HCT116 (cell line): ENCODE data around the gene RGS4. TPM values are rescaled to one million over a fixed set of nuclear protein-coding genes. Genes with fewer than 3 reads are reported as not detected.

Experiments
- ATAC-seq: fragments of 200-7000 bp; cut with Tn5 transposase; 2 replicates; pipeline ENCODE4 v1.9.1; 2020; ENCODE audit warnings: mild to moderate bottlenecking, moderate library complexity
- BruUV-seq: library from RNA; stranded (reverse); fragments of 400-500 nt; replicated peaks from 2 replicates; lab custom pipeline; 2021; lab: Mats Ljungman, UMichigan
- CTCF ChIA-PET: fragments of 300-600 bp; sonication (Branson Sonifier 250); formaldehyde crosslinking; loops from one replicate; lab custom pipeline; 2021; ENCODE audit warnings: antibody characterized with exemption; lab: Charles Lee
- POLR2A ChIA-PET: fragments of 300-600, 350-600 bp; sonication (Branson Sonifier 250); formaldehyde crosslinking; loops from one replicate; lab custom pipeline; 2021; ENCODE audit warnings: antibody characterized with exemption; lab: Charles Lee
- RAD21 ChIA-PET, 2 experiments: fragments of 300-600 bp; sonication (Branson Sonifier 250); formaldehyde crosslinking; loops; one replicate each; lab custom pipeline; 2023; ENCODE audit warnings: low total read pairs in 2 of 2; ENCODE audit not compliant: uncharacterized antibody in 2 of 2, unreplicated experiment in 2 of 2, low non-redundant PET in 1 of 2; lab: Charles Lee
- DNase-seq: peaks from one replicate; pipeline ENCODE4 v3.0.0-alpha.2; 2010; ENCODE audit warnings: low read depth, low spot score
- H2AFZ ChIP-seq: fragments of 200-600 bp; shearing (Covaris generic), sonication (generic); 2 replicates; pipeline ENCODE4 v1.6.1; 2017; ENCODE audit warnings: low read depth, mixed run types, mixed read lengths, antibody characterized with exemption, low read length; ENCODE audit not compliant: poor library complexity, severe bottlenecking
- H3K27ac ChIP-seq: 2 replicates; pipeline ENCODE4 v1.5.1; 2012; ENCODE audit warnings: low read depth, low read length
- H3K27me3 ChIP-seq: fragments of 200-600 bp; sonication (generic); 2 replicates; pipeline ENCODE4 v1.6.1; 2016; ENCODE audit warnings: mixed run types, low read length, mixed read lengths; ENCODE audit not compliant: insufficient read depth
- H3K36me3 ChIP-seq, 2 experiments: fragments of 200-500 bp in 1 of 2; fragments of 200-600 bp in 1 of 2; sonication (Bioruptor generic) in 1 of 2; sonication (generic) in 1 of 2; 2 replicates each; pipeline versions ENCODE4 v1.5.1 to v1.6.1; 2014 to 2016; ENCODE audit warnings: low read length in 2 of 2, inconsistent platforms in 1 of 2, mixed read lengths in 1 of 2, mixed run types in 1 of 2; ENCODE audit not compliant: insufficient read depth in 2 of 2, control insufficient read depth in 1 of 2
- H3K4me1 ChIP-seq, 2 experiments: fragments of 200-600 bp in 1 of 2; sonication (generic) in 1 of 2; 2 replicates each; pipeline versions ENCODE4 v1.5.1 to v1.6.1; 2012 to 2017; ENCODE audit warnings: low read length in 2 of 2, inconsistent platforms in 1 of 2, mild to moderate bottlenecking in 1 of 2, mixed read lengths in 1 of 2, mixed run types in 1 of 2, moderate library complexity in 1 of 2; ENCODE audit not compliant: insufficient read depth in 2 of 2, control insufficient read depth in 1 of 2
- H3K4me2 ChIP-seq: fragments of 200-600 bp; sonication (generic); 2 replicates; pipeline ENCODE4 v1.6.1; 2017; ENCODE audit warnings: mixed run types, low read length, mixed read lengths
- H3K4me3 ChIP-seq, 2 experiments: fragments of 200-600 bp in 1 of 2; sonication (generic) in 1 of 2; replicated peaks in 1 of 2; 2 replicates each; pipeline ENCODE4 v1.5.1; 2011 to 2016; ENCODE audit warnings: low read length in 2 of 2, control low read depth in 1 of 2, low read depth in 1 of 2, mild to moderate bottlenecking in 1 of 2, mixed read lengths in 1 of 2, mixed run types in 1 of 2
- H3K79me2 ChIP-seq: fragments of 200-600 bp; sonication (generic); 2 replicates; pipeline ENCODE4 v1.6.1; 2017; ENCODE audit warnings: mild to moderate bottlenecking, mixed run types, low read length, moderate library complexity, mixed read lengths; ENCODE audit not compliant: insufficient read depth
- H3K9ac ChIP-seq: fragments of 200-600 bp; sonication (generic); 2 replicates; pipeline ENCODE4 v1.6.1; 2016; ENCODE audit warnings: low read length, mixed read lengths
- H3K9me2 ChIP-seq: fragments of 200-600 bp; sonication (generic), shearing (Covaris generic); 2 replicates; pipeline ENCODE4 v1.6.1; 2017; ENCODE audit warnings: mixed run types, mild to moderate bottlenecking, moderate library complexity; ENCODE audit not compliant: insufficient read depth
- H3K9me3 ChIP-seq, 2 experiments: fragments of 200-500 bp in 1 of 2; fragments of 200-600 bp in 1 of 2; sonication (Bioruptor generic) in 1 of 2; sonication (generic) in 1 of 2; 2 replicates each; pipeline ENCODE4 v1.6.1; 2014 to 2017; ENCODE audit warnings: low read length in 2 of 2, mixed read lengths in 2 of 2, inconsistent platforms in 1 of 2, low read depth in 1 of 2, mild to moderate bottlenecking in 1 of 2, mixed run types in 1 of 2, moderate library complexity in 1 of 2; ENCODE audit not compliant: control insufficient read depth in 1 of 2, insufficient read depth in 1 of 2
- H4K20me1 ChIP-seq: fragments of 200-600 bp; sonication (generic), shearing (Covaris generic); 2 replicates; pipeline ENCODE4 v1.6.1; 2017; ENCODE audit warnings: mixed run types, mild to moderate bottlenecking, moderate library complexity; ENCODE audit not compliant: insufficient read depth
- EGR1 ChIP-seq: IDR thresholded peaks from 2 replicates; pipeline ENCODE4 v1.6.1; 2012; ENCODE audit warnings: low read depth
- ELF1 ChIP-seq: IDR thresholded peaks from 2 replicates; pipeline ENCODE4 v1.6.1; 2012; ENCODE audit warnings: low read depth, borderline replicate concordance
- FOSL1 ChIP-seq: IDR thresholded peaks from 2 replicates; pipeline ENCODE4 v1.6.1; 2012; ENCODE audit warnings: low read depth
- JUND ChIP-seq: IDR thresholded peaks from 2 replicates; pipeline ENCODE4 v1.6.1; 2012
- POLR2AphosphoS5 ChIP-seq: IDR thresholded peaks from 2 replicates; pipeline ENCODE4 v1.6.1; 2011; ENCODE audit warnings: mild to moderate bottlenecking, low read depth, low read length, moderate library complexity
- SP1 ChIP-seq: IDR thresholded peaks from 2 replicates; pipeline ENCODE4 v1.6.1; 2012; ENCODE audit warnings: low read depth
- SRF ChIP-seq: IDR thresholded peaks from 2 replicates; pipeline ENCODE4 v1.6.1; 2012; ENCODE audit warnings: low read depth
- TCF7L2 ChIP-seq: IDR thresholded peaks from 2 replicates; pipeline ENCODE4 v1.7.0; 2011; ENCODE audit warnings: borderline replicate concordance, inconsistent platforms; ENCODE audit not compliant: insufficient read depth, insufficient read length; ENCODE audit errors: extremely low read depth
- YY1 ChIP-seq: IDR thresholded peaks from 2 replicates; pipeline ENCODE4 v1.6.1; 2011; ENCODE audit warnings: low read length, low read depth, moderate library complexity, mild to moderate bottlenecking; ENCODE audit not compliant: insufficient replicate concordance; ENCODE audit errors: extremely low read depth
- ZFX ChIP-seq: fragments of 450-650 bp; IDR thresholded peaks from 2 replicates; pipeline ENCODE4 v1.6.1; 2017
- intact Hi-C: fragments of 100-400 bp; cut with micrococcal nuclease; formaldehyde crosslinking; loops from 2 replicates; pipeline ENCODE4 v1.10.0; 2022
- total RNA-seq: library from RNA; stranded (reverse); gene quantifications from one replicate; pipeline ENCODE4 v1.2.1, GENCODE V29; 2021; ENCODE audit not compliant: unreplicated experiment
- TF ChIP-seq, protein P1 (sequence below): IDR thresholded peaks from 2 replicates; pipeline ENCODE4 v1.6.1; 2011; ENCODE audit warnings: mild to moderate bottlenecking, low read length, moderate library complexity; ENCODE audit not compliant: insufficient replicate concordance; ENCODE audit errors: extremely low read depth
- TF ChIP-seq, protein P2 (sequence below): IDR thresholded peaks from 2 replicates; pipeline ENCODE4 v1.6.1; 2012
- TF ChIP-seq, protein P3 (sequence below), 3 experiments: fragments of 200-600 bp in 1 of 3; sonication (generic) in 1 of 3; IDR thresholded peaks in 2 of 3; conservative IDR thresholded peaks in 1 of 3; 2 replicates each; pipeline ENCODE4 v1.5.1; 2012 to 2017; ENCODE audit warnings: low read depth in 2 of 3, low read length in 2 of 3, antibody characterized with exemption in 1 of 3, borderline replicate concordance in 1 of 3, control low read depth in 1 of 3, mild to moderate bottlenecking in 1 of 3, mixed read lengths in 1 of 3, mixed run types in 1 of 3, moderate library complexity in 1 of 3; ENCODE audit not compliant: insufficient read depth in 1 of 3
- TF ChIP-seq, protein P4 (sequence below): IDR thresholded peaks from 2 replicates; pipeline ENCODE4 v1.6.1; 2012

The RGS4 gene
- total RNA-seq, 1 experiment from 2014 or later, result not detected

DNA sequence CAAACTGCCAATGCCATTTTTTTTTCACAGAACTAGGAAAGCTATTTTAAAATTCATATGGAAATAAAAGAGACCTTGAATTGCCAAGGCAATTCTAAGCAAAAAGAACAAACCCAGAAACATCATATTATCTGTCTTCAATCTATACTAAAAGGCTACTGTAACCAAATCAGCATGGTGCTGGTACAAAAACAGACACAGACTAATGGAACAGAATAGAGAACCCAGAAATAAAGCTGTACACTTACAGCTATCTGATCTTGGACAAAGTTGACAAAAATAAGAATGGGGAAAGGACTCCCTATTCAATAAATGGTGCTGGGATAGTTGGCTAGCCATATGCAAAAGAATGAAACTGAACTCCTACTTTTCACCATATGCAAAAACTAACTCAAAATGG is 50.5 kb downstream of the RGS4 start (continued):
- TF ChIP-seq, protein P1, sequence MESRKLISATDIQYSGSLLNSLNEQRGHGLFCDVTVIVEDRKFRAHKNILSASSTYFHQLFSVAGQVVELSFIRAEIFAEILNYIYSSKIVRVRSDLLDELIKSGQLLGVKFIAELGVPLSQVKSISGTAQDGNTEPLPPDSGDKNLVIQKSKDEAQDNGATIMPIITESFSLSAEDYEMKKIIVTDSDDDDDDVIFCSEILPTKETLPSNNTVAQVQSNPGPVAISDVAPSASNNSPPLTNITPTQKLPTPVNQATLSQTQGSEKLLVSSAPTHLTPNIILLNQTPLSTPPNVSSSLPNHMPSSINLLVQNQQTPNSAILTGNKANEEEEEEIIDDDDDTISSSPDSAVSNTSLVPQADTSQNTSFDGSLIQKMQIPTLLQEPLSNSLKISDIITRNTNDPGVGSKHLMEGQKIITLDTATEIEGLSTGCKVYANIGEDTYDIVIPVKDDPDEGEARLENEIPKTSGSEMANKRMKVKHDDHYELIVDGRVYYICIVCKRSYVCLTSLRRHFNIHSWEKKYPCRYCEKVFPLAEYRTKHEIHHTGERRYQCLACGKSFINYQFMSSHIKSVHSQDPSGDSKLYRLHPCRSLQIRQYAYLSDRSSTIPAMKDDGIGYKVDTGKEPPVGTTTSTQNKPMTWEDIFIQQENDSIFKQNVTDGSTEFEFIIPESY, result no peak
- TF ChIP-seq JUND, result no peak

DNA sequence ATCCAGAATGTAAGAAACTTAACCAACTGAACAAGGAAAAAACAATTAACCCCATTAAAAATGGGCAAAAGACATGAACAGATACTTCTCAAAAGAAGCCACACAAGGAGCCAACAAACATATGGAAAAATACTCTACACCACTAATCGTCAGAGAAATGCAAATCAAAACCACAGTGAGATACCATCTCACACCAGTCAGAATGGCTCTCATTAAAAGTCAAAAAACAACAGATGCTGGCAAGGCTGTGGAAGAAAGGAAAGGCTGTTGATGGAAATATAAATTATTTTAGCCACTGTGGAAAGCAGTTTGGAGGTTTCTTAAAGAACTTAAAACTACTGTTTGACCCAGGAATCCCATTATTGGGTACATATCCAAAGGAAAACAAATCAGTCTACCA is 51.2 kb downstream of the RGS4 start:
- Histone ChIP-seq H4K20me1 (no peaks in the 10 kb centered on the region), H3K36me3 (no peaks in the 10 kb centered on the region), H3K4me2 (no peak overlapping the region), H3K79me2 (no peaks in the 10 kb centered on the region), H2AFZ (no peak overlapping the region), H3K4me1 (no peaks in the 10 kb centered on the region), H3K9me3 (no peaks in the 10 kb centered on the region), H3K27ac (no peak overlapping the region), H3K27me3 (no peaks in the 10 kb centered on the region), H3K4me3 (no peak overlapping the region), H3K9me2 (no peaks in the 10 kb centered on the region), H3K9ac (no peak overlapping the region)
- ATAC-seq (no peak), DNase-seq (no peak)
- TF ChIP-seq, protein P2, sequence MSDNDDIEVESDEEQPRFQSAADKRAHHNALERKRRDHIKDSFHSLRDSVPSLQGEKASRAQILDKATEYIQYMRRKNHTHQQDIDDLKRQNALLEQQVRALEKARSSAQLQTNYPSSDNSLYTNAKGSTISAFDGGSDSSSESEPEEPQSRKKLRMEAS, result no peak
- TF ChIP-seq EGR1 (no peak), SRF (no peak), TCF7L2 (no peak), FOSL1 (no peak), POLR2AphosphoS5 (no peak), ZFX (no peak), SP1 (no peak), YY1 (no peak), ELF1 (no peak)
- TF ChIP-seq, protein P3, sequence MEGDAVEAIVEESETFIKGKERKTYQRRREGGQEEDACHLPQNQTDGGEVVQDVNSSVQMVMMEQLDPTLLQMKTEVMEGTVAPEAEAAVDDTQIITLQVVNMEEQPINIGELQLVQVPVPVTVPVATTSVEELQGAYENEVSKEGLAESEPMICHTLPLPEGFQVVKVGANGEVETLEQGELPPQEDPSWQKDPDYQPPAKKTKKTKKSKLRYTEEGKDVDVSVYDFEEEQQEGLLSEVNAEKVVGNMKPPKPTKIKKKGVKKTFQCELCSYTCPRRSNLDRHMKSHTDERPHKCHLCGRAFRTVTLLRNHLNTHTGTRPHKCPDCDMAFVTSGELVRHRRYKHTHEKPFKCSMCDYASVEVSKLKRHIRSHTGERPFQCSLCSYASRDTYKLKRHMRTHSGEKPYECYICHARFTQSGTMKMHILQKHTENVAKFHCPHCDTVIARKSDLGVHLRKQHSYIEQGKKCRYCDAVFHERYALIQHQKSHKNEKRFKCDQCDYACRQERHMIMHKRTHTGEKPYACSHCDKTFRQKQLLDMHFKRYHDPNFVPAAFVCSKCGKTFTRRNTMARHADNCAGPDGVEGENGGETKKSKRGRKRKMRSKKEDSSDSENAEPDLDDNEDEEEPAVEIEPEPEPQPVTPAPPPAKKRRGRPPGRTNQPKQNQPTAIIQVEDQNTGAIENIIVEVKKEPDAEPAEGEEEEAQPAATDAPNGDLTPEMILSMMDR (IDR thresholded peaks at IDR 0.05 in 2 of 3, conservative IDR thresholded peaks at IDR 0.05 in 1 of 3; ENCODE audit: borderline replicate concordance in 1 of 3, insufficient read depth in 1 of 3, low read depth in 2 of 3, low read length in 2 of 3), result no peak
- TF ChIP-seq, protein P4, sequence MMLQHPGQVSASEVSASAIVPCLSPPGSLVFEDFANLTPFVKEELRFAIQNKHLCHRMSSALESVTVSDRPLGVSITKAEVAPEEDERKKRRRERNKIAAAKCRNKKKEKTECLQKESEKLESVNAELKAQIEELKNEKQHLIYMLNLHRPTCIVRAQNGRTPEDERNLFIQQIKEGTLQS, result no peak
- TF ChIP-seq, protein P1, result no peak
- intact Hi-C loops, result no loop called here
- BruUV-seq, result no TSS peak
- ChIA-PET POLR2A (no interaction called here), CTCF (no interaction called here), RAD21 (no interaction called here)
